GM12878 (cell line): ENCODE results near the gene MYO7A.
A peak's percentile ranks its signal among the peaks of the same experiment; 100 is the strongest.

Source experiments
- CHD4 ChIP-seq: fragments of 200-600 bp; sonication (generic); IDR thresholded peaks from 2 replicates; pipeline ENCODE4 v1.6.1; 2016; ENCODE audit warnings: mild to moderate bottlenecking
- MXI1 ChIP-seq: fragments of 150-350 bp; IDR thresholded peaks from 2 replicates; pipeline ENCODE4 v1.6.1; 2011; ENCODE audit warnings: low read depth, mild to moderate bottlenecking, inconsistent platforms, low read length, improper control_type of control experiment
- TF ChIP-seq, protein P1 (sequence below): fragments of 450-650 bp; IDR thresholded peaks from 2 replicates; pipeline ENCODE4 v1.6.1; 2017; ENCODE audit warnings: mild to moderate bottlenecking, moderate library complexity
- TF ChIP-seq, protein P2 (sequence below), 3 experiments: IDR thresholded peaks in 2 of 3; conservative IDR thresholded peaks in 1 of 3; 2 replicates each; pipeline ENCODE4 v1.5.1; 2011; ENCODE audit warnings: low read depth in 3 of 3, low read length in 3 of 3, mild to moderate bottlenecking in 3 of 3, control low read depth in 2 of 3, moderate library complexity in 2 of 3, inconsistent platforms in 1 of 3, mixed read lengths in 1 of 3; ENCODE audit not compliant: control insufficient read depth in 2 of 3, insufficient read depth in 1 of 3; ENCODE audit errors: extremely low read depth in 1 of 3
- TF ChIP-seq, protein P3 (sequence below): IDR thresholded peaks from 2 replicates; pipeline ENCODE4 v1.6.1; 2012; ENCODE audit warnings: low read length, inconsistent platforms
- TF ChIP-seq, protein P4 (sequence below): IDR thresholded peaks from 2 replicates; pipeline ENCODE4 v1.6.1; 2011; ENCODE audit warnings: borderline replicate concordance, low read depth, mild to moderate bottlenecking, moderate library complexity, mixed read lengths, low read length; ENCODE audit not compliant: insufficient read depth; ENCODE audit errors: extremely low read length

DNA sequence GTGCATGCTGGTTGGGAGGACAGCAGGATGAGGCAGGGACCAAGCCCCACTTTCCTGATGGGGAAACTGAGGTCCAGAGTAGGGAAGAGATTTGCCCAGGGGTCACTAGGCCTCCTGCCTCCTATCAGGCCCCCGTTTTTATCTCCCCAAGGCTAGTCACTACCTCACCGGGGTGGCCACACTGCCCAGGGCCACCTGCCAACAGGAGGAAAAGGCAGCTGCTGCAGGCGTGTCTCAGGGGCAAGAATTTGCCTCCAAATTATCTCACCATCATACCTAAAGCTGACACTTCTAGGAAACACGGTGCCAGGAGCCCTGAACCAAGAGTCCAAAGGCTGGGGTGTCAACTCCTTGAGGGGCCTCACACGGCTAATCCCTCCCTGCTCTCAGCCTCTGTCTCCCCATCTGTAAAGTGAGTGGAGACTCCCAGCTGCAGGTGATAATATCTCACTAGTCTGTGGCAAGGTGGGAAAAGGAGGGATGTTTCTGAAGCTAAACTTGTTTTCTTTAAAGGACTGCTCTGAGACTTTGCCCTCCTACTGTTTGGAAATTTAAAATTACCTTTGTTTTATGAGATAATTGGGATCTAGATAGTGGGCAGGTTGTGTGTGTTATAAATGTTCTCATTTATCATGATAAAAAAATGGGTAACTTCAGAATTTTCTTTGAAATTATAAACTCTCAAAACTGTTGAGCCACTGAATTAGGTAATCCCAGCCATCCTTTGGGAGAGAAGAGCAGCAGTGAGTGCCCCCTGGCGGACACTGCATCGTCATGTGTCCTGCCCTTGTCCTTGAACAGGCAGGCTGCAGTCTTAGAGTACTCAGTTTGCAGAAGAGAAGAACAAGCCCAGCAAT lies 60.0 kb downstream of the MYO7A start:
- TF ChIP-seq, protein P1, sequence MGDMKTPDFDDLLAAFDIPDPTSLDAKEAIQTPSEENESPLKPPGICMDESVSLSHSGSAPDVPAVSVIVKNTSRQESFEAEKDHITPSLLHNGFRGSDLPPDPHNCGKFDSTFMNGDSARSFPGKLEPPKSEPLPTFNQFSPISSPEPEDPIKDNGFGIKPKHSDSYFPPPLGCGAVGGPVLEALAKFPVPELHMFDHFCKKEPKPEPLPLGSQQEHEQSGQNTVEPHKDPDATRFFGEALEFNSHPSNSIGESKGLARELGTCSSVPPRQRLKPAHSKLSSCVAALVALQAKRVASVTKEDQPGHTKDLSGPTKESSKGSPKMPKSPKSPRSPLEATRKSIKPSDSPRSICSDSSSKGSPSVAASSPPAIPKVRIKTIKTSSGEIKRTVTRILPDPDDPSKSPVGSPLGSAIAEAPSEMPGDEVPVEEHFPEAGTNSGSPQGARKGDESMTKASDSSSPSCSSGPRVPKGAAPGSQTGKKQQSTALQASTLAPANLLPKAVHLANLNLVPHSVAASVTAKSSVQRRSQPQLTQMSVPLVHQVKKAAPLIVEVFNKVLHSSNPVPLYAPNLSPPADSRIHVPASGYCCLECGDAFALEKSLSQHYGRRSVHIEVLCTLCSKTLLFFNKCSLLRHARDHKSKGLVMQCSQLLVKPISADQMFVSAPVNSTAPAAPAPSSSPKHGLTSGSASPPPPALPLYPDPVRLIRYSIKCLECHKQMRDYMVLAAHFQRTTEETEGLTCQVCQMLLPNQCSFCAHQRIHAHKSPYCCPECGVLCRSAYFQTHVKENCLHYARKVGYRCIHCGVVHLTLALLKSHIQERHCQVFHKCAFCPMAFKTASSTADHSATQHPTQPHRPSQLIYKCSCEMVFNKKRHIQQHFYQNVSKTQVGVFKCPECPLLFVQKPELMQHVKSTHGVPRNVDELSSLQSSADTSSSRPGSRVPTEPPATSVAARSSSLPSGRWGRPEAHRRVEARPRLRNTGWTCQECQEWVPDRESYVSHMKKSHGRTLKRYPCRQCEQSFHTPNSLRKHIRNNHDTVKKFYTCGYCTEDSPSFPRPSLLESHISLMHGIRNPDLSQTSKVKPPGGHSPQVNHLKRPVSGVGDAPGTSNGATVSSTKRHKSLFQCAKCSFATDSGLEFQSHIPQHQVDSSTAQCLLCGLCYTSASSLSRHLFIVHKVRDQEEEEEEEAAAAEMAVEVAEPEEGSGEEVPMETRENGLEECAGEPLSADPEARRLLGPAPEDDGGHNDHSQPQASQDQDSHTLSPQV: no peak
- TF ChIP-seq MXI1: no peak
- TF ChIP-seq, protein P2, sequence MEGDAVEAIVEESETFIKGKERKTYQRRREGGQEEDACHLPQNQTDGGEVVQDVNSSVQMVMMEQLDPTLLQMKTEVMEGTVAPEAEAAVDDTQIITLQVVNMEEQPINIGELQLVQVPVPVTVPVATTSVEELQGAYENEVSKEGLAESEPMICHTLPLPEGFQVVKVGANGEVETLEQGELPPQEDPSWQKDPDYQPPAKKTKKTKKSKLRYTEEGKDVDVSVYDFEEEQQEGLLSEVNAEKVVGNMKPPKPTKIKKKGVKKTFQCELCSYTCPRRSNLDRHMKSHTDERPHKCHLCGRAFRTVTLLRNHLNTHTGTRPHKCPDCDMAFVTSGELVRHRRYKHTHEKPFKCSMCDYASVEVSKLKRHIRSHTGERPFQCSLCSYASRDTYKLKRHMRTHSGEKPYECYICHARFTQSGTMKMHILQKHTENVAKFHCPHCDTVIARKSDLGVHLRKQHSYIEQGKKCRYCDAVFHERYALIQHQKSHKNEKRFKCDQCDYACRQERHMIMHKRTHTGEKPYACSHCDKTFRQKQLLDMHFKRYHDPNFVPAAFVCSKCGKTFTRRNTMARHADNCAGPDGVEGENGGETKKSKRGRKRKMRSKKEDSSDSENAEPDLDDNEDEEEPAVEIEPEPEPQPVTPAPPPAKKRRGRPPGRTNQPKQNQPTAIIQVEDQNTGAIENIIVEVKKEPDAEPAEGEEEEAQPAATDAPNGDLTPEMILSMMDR (IDR thresholded peaks at IDR 0.05 in 2 of 3, conservative IDR thresholded peaks at IDR 0.05 in 1 of 3; ENCODE audit: control insufficient read depth in 2 of 3, extremely low read depth in 1 of 3, insufficient read depth in 1 of 3, low read depth in 3 of 3, low read length in 3 of 3): peak; percentile 81 to 92 (median 86)
- TF ChIP-seq, protein P3, sequence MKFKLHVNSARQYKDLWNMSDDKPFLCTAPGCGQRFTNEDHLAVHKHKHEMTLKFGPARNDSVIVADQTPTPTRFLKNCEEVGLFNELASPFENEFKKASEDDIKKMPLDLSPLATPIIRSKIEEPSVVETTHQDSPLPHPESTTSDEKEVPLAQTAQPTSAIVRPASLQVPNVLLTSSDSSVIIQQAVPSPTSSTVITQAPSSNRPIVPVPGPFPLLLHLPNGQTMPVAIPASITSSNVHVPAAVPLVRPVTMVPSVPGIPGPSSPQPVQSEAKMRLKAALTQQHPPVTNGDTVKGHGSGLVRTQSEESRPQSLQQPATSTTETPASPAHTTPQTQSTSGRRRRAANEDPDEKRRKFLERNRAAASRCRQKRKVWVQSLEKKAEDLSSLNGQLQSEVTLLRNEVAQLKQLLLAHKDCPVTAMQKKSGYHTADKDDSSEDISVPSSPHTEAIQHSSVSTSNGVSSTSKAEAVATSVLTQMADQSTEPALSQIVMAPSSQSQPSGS: no peak
- TF ChIP-seq, protein P4, sequence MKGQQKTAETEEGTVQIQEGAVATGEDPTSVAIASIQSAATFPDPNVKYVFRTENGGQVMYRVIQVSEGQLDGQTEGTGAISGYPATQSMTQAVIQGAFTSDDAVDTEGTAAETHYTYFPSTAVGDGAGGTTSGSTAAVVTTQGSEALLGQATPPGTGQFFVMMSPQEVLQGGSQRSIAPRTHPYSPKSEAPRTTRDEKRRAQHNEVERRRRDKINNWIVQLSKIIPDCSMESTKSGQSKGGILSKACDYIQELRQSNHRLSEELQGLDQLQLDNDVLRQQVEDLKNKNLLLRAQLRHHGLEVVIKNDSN: no peak
- no peak for TF ChIP-seq CHD4
